Activated naive CD8-positive, alpha-beta T cell treated with anti-CD3 and anti-CD28 coated beads, Interleukin-2, amount 50 U/mL, for 24 hours (primary cell): ENCODE results near the gene LGALS1.

ENCODE experiments used
- ATAC-seq: fragments of 150-1000 bp; cut with Tn5 transposase; one replicate; pipeline ENCODE4 v1.10.0; 2021
- DNase-seq: peaks from one replicate; pipeline ENCODE4 v3.0.0; 2021
- H3K27ac Mint-ChIP-seq: one replicate; pipeline ENCODE4 v1.8.0; 2021; ENCODE audit warnings: mild to moderate bottlenecking, mixed read lengths
- H3K27me3 Mint-ChIP-seq: one replicate; pipeline ENCODE4 v1.8.0; 2021; ENCODE audit warnings: mixed read lengths
- H3K36me3 Mint-ChIP-seq: one replicate; pipeline ENCODE4 v1.8.0; 2021; ENCODE audit warnings: low read depth, mixed read lengths
- H3K4me1 Mint-ChIP-seq: one replicate; pipeline ENCODE4 v1.8.0; 2021; ENCODE audit warnings: mixed read lengths
- H3K4me3 Mint-ChIP-seq: one replicate; pipeline ENCODE4 v1.8.0; 2021; ENCODE audit warnings: mild to moderate bottlenecking, moderate library complexity, mixed read lengths
- H3K9me3 Mint-ChIP-seq: one replicate; pipeline ENCODE4 v1.8.0; 2021; ENCODE audit warnings: mixed read lengths

Gene LGALS1

GRCh38 chr22:37634417-37634924, 41.0 kb upstream of the LGALS1 start:
- no peaks in the 10 kb centered on the region for H3K9me3 Mint-ChIP-seq
- peak overlapping the region; percentile 86 for H3K27ac Mint-ChIP-seq
- peaks cover 2% of the 10 kb centered on the region for H3K36me3 Mint-ChIP-seq
- no peaks in the 10 kb centered on the region for H3K27me3 Mint-ChIP-seq
- ATAC-seq (no peak), DNase-seq (no peak)
- peaks cover 75% of the 10 kb centered on the region for H3K4me1 Mint-ChIP-seq
- peak overlapping the region; percentile 73 for H3K4me3 Mint-ChIP-seq

- H3K4me3 Mint-ChIP-seq, result no peak overlapping the region
- H3K4me1 Mint-ChIP-seq, result peaks cover 75% of the 10 kb centered on the region
- no peak for ATAC-seq
- no peaks in the 10 kb centered on the region for H3K9me3 Mint-ChIP-seq
- H3K36me3 Mint-ChIP-seq, result peaks cover 2% of the 10 kb centered on the region
- no peaks in the 10 kb centered on the region for H3K27me3 Mint-ChIP-seq
- no peak for DNase-seq
- H3K27ac Mint-ChIP-seq, result peak overlapping the region; percentile 86
Observed at GRCh38 chr22:37635157-37635556, 40.3 kb upstream of the LGALS1 start.

- peak overlapping the region; percentile 75 for H3K27ac Mint-ChIP-seq
- ATAC-seq (no peak), DNase-seq (no peak)
- H3K4me3 Mint-ChIP-seq, result no peak overlapping the region
- H3K27me3 Mint-ChIP-seq, result no peaks in the 10 kb centered on the region
- H3K36me3 Mint-ChIP-seq, result peaks cover 4% of the 10 kb centered on the region
- H3K9me3 Mint-ChIP-seq, result no peaks in the 10 kb centered on the region
- peaks cover 80% of the 10 kb centered on the region for H3K4me1 Mint-ChIP-seq
Observed at GRCh38 chr22:37636186-37636948, 39.1 kb upstream of the LGALS1 start.

GRCh38 chr22:37636949-37637273, 38.5 kb upstream of the LGALS1 start:
- no peak for DNase-seq
- no peak for ATAC-seq
- H3K36me3 Mint-ChIP-seq, result peaks cover 3% of the 10 kb centered on the region
- no peaks in the 10 kb centered on the region for H3K9me3 Mint-ChIP-seq
- H3K27ac Mint-ChIP-seq, result peak overlapping the region; percentile 75
- no peak overlapping the region for H3K4me3 Mint-ChIP-seq
- no peaks in the 10 kb centered on the region for H3K27me3 Mint-ChIP-seq
- H3K4me1 Mint-ChIP-seq, result peaks cover 78% of the 10 kb centered on the region

- H3K9me3 Mint-ChIP-seq, result no peaks in the 10 kb centered on the region
- ATAC-seq, result peak; percentile 17
- peak overlapping the region; percentile 88 for H3K27ac Mint-ChIP-seq
- H3K27me3 Mint-ChIP-seq, result no peaks in the 10 kb centered on the region
- DNase-seq, result peak; percentile 50
- H3K36me3 Mint-ChIP-seq, result peaks cover 6% of the 10 kb centered on the region
- H3K4me3 Mint-ChIP-seq, result peak overlapping the region; percentile 90
- peaks cover 77% of the 10 kb centered on the region for H3K4me1 Mint-ChIP-seq
Observed at GRCh38 chr22:37638391-37639069, 36.9 kb upstream of the LGALS1 start.

- Mint-ChIP-seq H3K4me3 (peak within 1 kb of the TSS; percentile 90), H3K4me1 (peaks cover 72% of the 10 kb centered on the region), H3K9me3 (no peaks in the 10 kb centered on the region), H3K27me3 (no peaks in the 10 kb centered on the region), H3K36me3 (peaks cover 9% of the 10 kb centered on the region), H3K27ac (peak within 1 kb of the TSS; percentile 89)
- DNase-seq (peak; percentile 70), ATAC-seq (peak; percentile 25)
Observed at GRCh38 chr22:37639070-37639760, 36.2 kb upstream of the LGALS1 start, which contains the start of gene SH3BP1. SH3BP1 (plus strand) TSS chr22:37639669; CDS start chr22:37639788, 119 bp downstream.

- H3K27me3 Mint-ChIP-seq, result no peaks in the 10 kb centered on the region
- no peak for DNase-seq
- H3K4me1 Mint-ChIP-seq, result peaks cover 64% of the 10 kb centered on the region
- H3K9me3 Mint-ChIP-seq, result no peaks in the 10 kb centered on the region
- peak overlapping the region; percentile 89 for H3K27ac Mint-ChIP-seq
- H3K4me3 Mint-ChIP-seq, result peak overlapping the region; percentile 90
- H3K36me3 Mint-ChIP-seq, result peaks cover 11% of the 10 kb centered on the region
- no peak for ATAC-seq
Observed at GRCh38 chr22:37639771-37640590, 35.5 kb upstream of the LGALS1 start.

- peak overlapping the region; percentile 89 for H3K27ac Mint-ChIP-seq
- DNase-seq, result no peak
- peaks cover 55% of the 10 kb centered on the region for H3K4me1 Mint-ChIP-seq
- no peaks in the 10 kb centered on the region for H3K27me3 Mint-ChIP-seq
- H3K36me3 Mint-ChIP-seq, result peaks cover 14% of the 10 kb centered on the region
- no peaks in the 10 kb centered on the region for H3K9me3 Mint-ChIP-seq
- H3K4me3 Mint-ChIP-seq, result peak overlapping the region; percentile 90
- no peak for ATAC-seq
Observed at GRCh38 chr22:37640591-37641560, 34.6 kb upstream of the LGALS1 start.

- no peak for DNase-seq
- no peaks in the 10 kb centered on the region for H3K27me3 Mint-ChIP-seq
- peaks cover 48% of the 10 kb centered on the region for H3K4me1 Mint-ChIP-seq
- peak overlapping the region; percentile 33 for H3K27ac Mint-ChIP-seq
- ATAC-seq, result no peak
- peak overlapping the region; percentile 90 for H3K4me3 Mint-ChIP-seq
- no peaks in the 10 kb centered on the region for H3K9me3 Mint-ChIP-seq
- peaks cover 18% of the 10 kb centered on the region for H3K36me3 Mint-ChIP-seq
Observed at GRCh38 chr22:37641561-37641949, 33.9 kb upstream of the LGALS1 start.

- Mint-ChIP-seq H3K27ac (peak overlapping the region; percentile 64), H3K9me3 (no peaks in the 10 kb centered on the region), H3K27me3 (no peaks in the 10 kb centered on the region), H3K36me3 (peaks cover 24% of the 10 kb centered on the region), H3K4me1 (peaks cover 31% of the 10 kb centered on the region), H3K4me3 (no peak overlapping the region)
- DNase-seq (peak; percentile 93), ATAC-seq (peak; percentile 80)
Observed at GRCh38 chr22:37643225-37643847, 32.1 kb upstream of the LGALS1 start.

GRCh38 chr22:37647317-37647716, 28.1 kb upstream of the LGALS1 start:
- Mint-ChIP-seq H3K9me3 (no peaks in the 10 kb centered on the region), H3K4me1 (peaks cover 10% of the 10 kb centered on the region), H3K4me3 (no peak overlapping the region), H3K27me3 (no peaks in the 10 kb centered on the region), H3K36me3 (peaks cover 39% of the 10 kb centered on the region), H3K27ac (no peak overlapping the region)
- ATAC-seq (no peak), DNase-seq (no peak)

GRCh38 chr22:37647928-37648327, 27.5 kb upstream of the LGALS1 start:
- Mint-ChIP-seq H3K4me1 (peaks cover 7% of the 10 kb centered on the region), H3K27ac (no peak overlapping the region), H3K4me3 (no peak overlapping the region), H3K9me3 (no peaks in the 10 kb centered on the region), H3K36me3 (peaks cover 43% of the 10 kb centered on the region), H3K27me3 (no peaks in the 10 kb centered on the region)
- no peak for DNase-seq
- ATAC-seq, result no peak
